ENCODE measurements around the gene CFAP52.
"Not testable (repeated sequence)": the region's sequence is repeated elsewhere in the genome, so short reads cannot be mapped to it uniquely, and the experiment has no call there.

The CFAP52 gene

DNA sequence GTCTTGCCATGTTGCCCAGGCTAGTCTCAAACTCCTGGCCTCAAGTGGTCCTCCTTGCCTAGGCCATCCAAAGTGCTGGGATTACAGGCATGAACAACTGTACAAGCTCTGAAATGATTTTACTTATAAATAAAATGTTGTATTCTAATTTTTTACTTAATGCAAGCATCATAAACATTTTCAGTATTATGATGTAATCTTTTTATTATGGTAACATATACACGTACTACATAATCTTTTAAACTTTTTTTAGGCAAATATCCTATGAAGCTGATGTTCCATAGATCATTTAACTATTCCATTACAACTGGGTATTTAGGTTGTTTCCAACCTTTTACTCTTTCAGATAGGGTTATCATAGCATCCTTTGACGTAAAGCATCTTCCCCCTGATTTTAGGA is 35.1 kb downstream of the CFAP52 start:
- Histone ChIP-seq H3K36me3 (ENCODE audit: control insufficient read depth in 2 of 2, insufficient read depth in 2 of 2, low read length in 2 of 2) (no peaks in the 10 kb centered on the region), H3K9ac (ENCODE audit: low read length in 2 of 2) (no peak overlapping the region), H3K9me3 (ENCODE audit: control insufficient read depth in 2 of 2, low read length in 2 of 2) (no peaks in the 10 kb centered on the region), H3K4me1 (ENCODE audit: control insufficient read depth, insufficient read depth, low read length) (no peaks in the 10 kb centered on the region), H3K4me3 (ENCODE audit: low read length in 2 of 2) (no peak overlapping the region), H3K27ac (ENCODE audit: low read length) (no peak overlapping the region), H3K27me3 (ENCODE audit: control insufficient read depth in 1 of 2, insufficient read depth in 2 of 2, low read length in 2 of 2) (no peaks in the 10 kb centered on the region)

DNA sequence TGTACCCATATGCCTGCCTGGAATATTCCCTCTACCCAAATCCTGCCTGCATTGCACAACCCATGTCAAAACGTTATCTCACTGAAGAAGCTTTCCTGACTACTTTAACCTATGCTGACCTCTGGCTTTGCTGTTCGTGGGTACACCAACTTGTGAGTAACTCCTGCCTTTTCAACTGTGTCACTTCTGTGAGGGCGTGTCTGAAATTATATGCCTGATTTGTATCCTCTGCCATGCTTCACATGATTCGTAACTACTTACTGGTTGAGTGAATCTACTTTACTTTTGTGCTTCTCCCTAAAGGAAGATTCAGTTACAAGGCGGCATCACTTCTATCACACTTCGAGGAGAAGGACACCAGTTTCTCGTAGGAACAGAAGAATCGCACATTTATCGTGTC is 35.6 kb downstream of the CFAP52 start:
- H3K27ac ChIP-seq (ENCODE audit: low read length), result no peak overlapping the region
- no peaks in the 10 kb centered on the region for H3K36me3 ChIP-seq (ENCODE audit: control insufficient read depth in 2 of 2, insufficient read depth in 2 of 2, low read length in 2 of 2)
- H3K9me3 ChIP-seq (ENCODE audit: control insufficient read depth in 2 of 2, low read length in 2 of 2), result no peaks in the 10 kb centered on the region
- H3K27me3 ChIP-seq (ENCODE audit: control insufficient read depth in 1 of 2, insufficient read depth in 2 of 2, low read length in 2 of 2), result no peaks in the 10 kb centered on the region
- no peak overlapping the region for H3K9ac ChIP-seq (ENCODE audit: low read length in 2 of 2)
- H3K4me3 ChIP-seq (ENCODE audit: low read length in 2 of 2), result no peak overlapping the region
- H3K4me1 ChIP-seq (ENCODE audit: control insufficient read depth, insufficient read depth, low read length), result no peaks in the 10 kb centered on the region

DNA sequence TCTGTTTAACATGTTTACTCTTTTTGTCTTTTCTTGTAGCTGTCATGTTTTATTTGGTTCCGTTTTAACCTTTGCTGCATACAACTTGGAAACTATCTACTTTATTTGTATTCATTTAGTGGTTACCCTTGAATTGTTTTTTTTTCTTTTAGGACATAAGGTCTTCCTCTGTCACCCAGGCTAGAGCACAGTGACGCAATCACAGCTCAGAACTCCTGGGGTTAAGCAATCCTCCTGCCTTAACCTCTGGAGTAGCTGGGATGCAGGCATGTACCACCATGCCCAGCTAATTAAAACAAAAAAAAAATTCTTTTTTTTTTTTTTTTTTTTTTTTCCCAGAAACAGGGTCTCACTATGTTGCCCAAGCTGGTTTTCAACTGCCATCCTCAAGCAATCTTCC is 39.0 kb downstream of the CFAP52 start:
- Histone ChIP-seq H3K4me3 (ENCODE audit: low read length in 2 of 2) (no peak overlapping the region), H3K9ac (ENCODE audit: low read length in 2 of 2) (no peak overlapping the region), H3K9me3 (ENCODE audit: control insufficient read depth in 2 of 2, low read length in 2 of 2) (no peaks in the 10 kb centered on the region), H3K27me3 (ENCODE audit: control insufficient read depth in 1 of 2, insufficient read depth in 2 of 2, low read length in 2 of 2) (no peaks in the 10 kb centered on the region), H3K36me3 (ENCODE audit: control insufficient read depth in 2 of 2, insufficient read depth in 2 of 2, low read length in 2 of 2) (no peaks in the 10 kb centered on the region), H3K27ac (ENCODE audit: low read length) (no peak overlapping the region), H3K4me1 (ENCODE audit: control insufficient read depth, insufficient read depth, low read length) (no peaks in the 10 kb centered on the region)

DNA sequence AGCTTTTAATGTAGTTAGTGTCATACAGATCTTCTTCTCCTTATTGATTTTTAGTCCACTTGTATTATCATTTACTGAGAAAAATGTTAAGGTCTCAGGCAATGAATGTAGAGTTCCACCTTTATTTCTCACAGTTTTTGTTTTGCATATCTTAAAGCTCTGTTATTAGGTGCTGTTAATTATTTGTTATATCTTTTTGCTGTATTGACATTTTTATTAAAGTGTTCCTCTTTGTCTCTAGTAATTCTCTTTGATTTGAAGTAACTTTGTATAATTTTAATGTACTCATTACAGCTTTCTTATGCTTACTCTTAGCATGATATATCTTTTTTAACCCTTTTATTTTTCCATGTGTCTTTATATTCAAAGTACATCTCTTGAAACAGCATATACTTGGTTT is 46.5 kb downstream of the CFAP52 start:
- H3K4me3 ChIP-seq (ENCODE audit: low read length in 2 of 2), result no peak overlapping the region
- H3K36me3 ChIP-seq (ENCODE audit: control insufficient read depth in 2 of 2, insufficient read depth in 2 of 2, low read length in 2 of 2), result no peaks in the 10 kb centered on the region
- no peak overlapping the region for H3K9ac ChIP-seq (ENCODE audit: low read length in 2 of 2)
- H3K4me1 ChIP-seq (ENCODE audit: control insufficient read depth, insufficient read depth, low read length), result no peaks in the 10 kb centered on the region
- no peaks in the 10 kb centered on the region for H3K27me3 ChIP-seq (ENCODE audit: control insufficient read depth in 1 of 2, insufficient read depth in 2 of 2, low read length in 2 of 2)
- H3K27ac ChIP-seq (ENCODE audit: low read length), result no peak overlapping the region
- H3K9me3 ChIP-seq (ENCODE audit: control insufficient read depth in 2 of 2, low read length in 2 of 2), result peaks cover 5 to 6% of the 10 kb centered on the region in 2 donors

DNA sequence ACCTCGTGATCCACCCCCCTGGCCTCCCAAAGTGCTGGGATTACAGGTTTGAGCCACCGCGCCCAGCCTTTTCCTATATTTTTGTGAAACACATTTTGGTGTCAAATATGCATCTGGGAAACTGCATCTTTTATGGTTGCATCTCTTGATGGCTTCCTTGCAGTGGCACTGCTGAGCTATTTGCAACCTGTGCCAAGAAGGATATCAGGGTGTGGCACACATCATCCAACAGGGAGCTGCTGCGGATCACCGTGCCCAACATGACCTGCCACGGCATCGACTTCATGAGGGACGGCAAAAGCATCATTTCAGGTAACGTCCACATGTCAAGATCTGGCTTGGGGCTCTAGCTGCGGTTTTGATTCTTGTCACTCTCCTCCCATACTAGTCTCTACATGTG is 52.1 kb downstream of the CFAP52 start:
- H3K4me3 ChIP-seq (ENCODE audit: low read length in 2 of 2), result no peak overlapping the region
- H3K27me3 ChIP-seq (ENCODE audit: control insufficient read depth in 1 of 2, insufficient read depth in 2 of 2, low read length in 2 of 2), result no peaks in the 10 kb centered on the region
- no peak overlapping the region for H3K27ac ChIP-seq (ENCODE audit: low read length)
- no peaks in the 10 kb centered on the region for H3K36me3 ChIP-seq (ENCODE audit: control insufficient read depth in 2 of 2, insufficient read depth in 2 of 2, low read length in 2 of 2)
- H3K9ac ChIP-seq (ENCODE audit: low read length in 2 of 2), result no peak overlapping the region
- H3K4me1 ChIP-seq (ENCODE audit: control insufficient read depth, insufficient read depth, low read length), result no peaks in the 10 kb centered on the region
- peaks cover 0 to 2% of the 10 kb centered on the region in 2 donors for H3K9me3 ChIP-seq (ENCODE audit: control insufficient read depth in 2 of 2, low read length in 2 of 2)

DNA sequence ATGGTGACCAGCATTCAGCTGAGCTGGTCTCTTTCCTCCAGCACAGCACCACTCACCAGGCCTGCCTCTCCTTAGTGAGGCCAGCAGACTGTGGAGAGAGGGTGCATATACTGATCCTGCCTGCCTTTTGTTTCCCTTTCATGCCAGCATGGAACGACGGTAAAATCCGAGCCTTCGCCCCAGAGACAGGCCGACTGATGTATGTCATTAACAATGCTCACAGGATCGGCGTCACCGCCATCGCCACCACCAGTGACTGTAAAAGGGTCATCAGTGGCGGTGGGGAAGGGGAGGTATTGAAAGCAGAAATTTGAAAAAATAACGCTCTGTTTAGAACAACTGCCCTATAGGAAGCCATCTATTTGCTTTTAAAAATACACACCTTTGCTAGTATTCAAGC is 56.3 kb downstream of the CFAP52 start:
- H3K27ac ChIP-seq (ENCODE audit: low read length), result no peak overlapping the region
- no peaks in the 10 kb centered on the region for H3K36me3 ChIP-seq (ENCODE audit: control insufficient read depth in 2 of 2, insufficient read depth in 2 of 2, low read length in 2 of 2)
- H3K9ac ChIP-seq (ENCODE audit: low read length in 2 of 2), result no peak overlapping the region
- no peak overlapping the region for H3K4me3 ChIP-seq (ENCODE audit: low read length in 2 of 2)
- no peaks in the 10 kb centered on the region for H3K27me3 ChIP-seq (ENCODE audit: control insufficient read depth in 1 of 2, insufficient read depth in 2 of 2, low read length in 2 of 2)
- no peaks in the 10 kb centered on the region for H3K4me1 ChIP-seq (ENCODE audit: control insufficient read depth, insufficient read depth, low read length)
- no peaks in the 10 kb centered on the region for H3K9me3 ChIP-seq (ENCODE audit: control insufficient read depth in 2 of 2, low read length in 2 of 2)

DNA sequence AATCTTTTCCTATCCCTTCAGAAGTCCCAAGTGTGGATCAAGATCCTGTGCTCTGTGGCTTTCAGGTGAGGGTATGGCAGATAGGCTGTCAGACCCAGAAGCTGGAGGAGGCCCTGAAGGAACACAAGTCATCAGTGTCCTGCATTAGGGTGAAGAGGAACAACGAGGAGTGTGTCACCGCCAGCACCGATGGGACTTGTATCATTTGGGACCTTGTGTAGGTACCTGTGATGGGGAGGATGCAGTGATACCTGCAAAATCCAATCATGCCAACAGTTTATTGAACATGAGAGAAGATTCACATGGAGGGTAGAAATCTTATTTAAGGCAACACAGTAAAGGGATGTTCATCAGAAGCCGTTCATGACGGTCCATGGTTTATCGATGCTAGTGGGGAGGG is 58.9 kb downstream of the CFAP52 start:
- no peaks in the 10 kb centered on the region for H3K36me3 ChIP-seq (ENCODE audit: control insufficient read depth in 2 of 2, insufficient read depth in 2 of 2, low read length in 2 of 2)
- no peak overlapping the region for H3K4me3 ChIP-seq (ENCODE audit: low read length in 2 of 2)
- H3K27ac ChIP-seq (ENCODE audit: low read length), result no peak overlapping the region
- no peaks in the 10 kb centered on the region for H3K4me1 ChIP-seq (ENCODE audit: control insufficient read depth, insufficient read depth, low read length)
- no peak overlapping the region for H3K9ac ChIP-seq (ENCODE audit: low read length in 2 of 2)
- no peaks in the 10 kb centered on the region for H3K9me3 ChIP-seq (ENCODE audit: control insufficient read depth in 2 of 2, low read length in 2 of 2)
- peaks cover 0 to 4% of the 10 kb centered on the region in 2 donors for H3K27me3 ChIP-seq (ENCODE audit: control insufficient read depth in 1 of 2, insufficient read depth in 2 of 2, low read length in 2 of 2)

DNA sequence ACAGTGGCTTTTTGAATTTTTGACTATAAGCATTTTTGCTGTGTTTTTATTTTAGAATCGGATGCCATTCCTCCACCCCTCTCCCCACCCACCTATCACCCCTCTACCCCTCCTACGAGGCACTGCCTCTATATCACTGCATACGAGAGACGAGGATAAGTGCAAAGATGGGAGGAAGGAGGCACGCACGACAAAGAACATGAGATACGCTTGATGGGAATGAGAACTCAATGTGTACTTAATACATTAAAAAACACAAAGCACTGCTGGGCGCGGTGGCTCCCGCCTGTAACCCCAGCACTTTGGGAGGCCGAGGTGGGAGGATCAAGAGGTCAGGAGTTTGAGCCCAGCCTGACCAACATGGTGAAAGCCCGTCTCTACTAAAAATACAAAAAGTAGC is 60.1 kb downstream of the CFAP52 start:
- Histone ChIP-seq H3K4me1 (ENCODE audit: control insufficient read depth, insufficient read depth, low read length) (no peaks in the 10 kb centered on the region), H3K9me3 (ENCODE audit: control insufficient read depth in 2 of 2, low read length in 2 of 2) (no peaks in the 10 kb centered on the region), H3K9ac (ENCODE audit: low read length in 2 of 2) (no peak overlapping the region), H3K27ac (ENCODE audit: low read length) (no peak overlapping the region), H3K4me3 (ENCODE audit: low read length in 2 of 2) (no peak overlapping the region), H3K27me3 (ENCODE audit: control insufficient read depth in 1 of 2, insufficient read depth in 2 of 2, low read length in 2 of 2) (peaks cover 2 to 4% of the 10 kb centered on the region in 2 donors), H3K36me3 (ENCODE audit: control insufficient read depth in 2 of 2, insufficient read depth in 2 of 2, low read length in 2 of 2) (no peaks in the 10 kb centered on the region)

DNA sequence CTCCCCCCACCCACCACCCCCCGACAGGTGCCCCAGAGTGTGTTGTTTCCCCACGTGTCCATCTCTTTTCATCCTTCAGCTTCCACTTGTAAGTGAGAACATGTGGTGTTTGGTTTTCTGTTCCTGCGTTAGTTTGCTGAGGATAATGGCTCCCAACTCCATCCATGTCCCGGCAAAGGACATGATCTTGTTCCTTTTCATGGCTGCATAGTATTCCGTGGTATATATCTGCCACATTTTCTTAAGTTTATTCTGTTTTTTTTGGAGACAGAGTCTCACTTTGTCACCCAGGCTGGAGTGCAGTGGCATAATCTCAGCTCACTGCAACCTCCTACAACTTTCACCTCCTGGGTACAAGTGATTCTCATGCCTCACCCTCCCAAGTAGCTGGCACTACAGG is 63.9 kb downstream of the CFAP52 start:
- not testable (repeated sequence) for H3K4me3 ChIP-seq (ENCODE audit: low read length in 2 of 2); H3K9me3 ChIP-seq (ENCODE audit: control insufficient read depth in 2 of 2, low read length in 2 of 2); H3K36me3 ChIP-seq (ENCODE audit: control insufficient read depth in 2 of 2, insufficient read depth in 2 of 2, low read length in 2 of 2); H3K27ac ChIP-seq (ENCODE audit: low read length); H3K9ac ChIP-seq (ENCODE audit: low read length in 2 of 2); H3K27me3 ChIP-seq (ENCODE audit: control insufficient read depth in 1 of 2, insufficient read depth in 2 of 2, low read length in 2 of 2); H3K4me1 ChIP-seq (ENCODE audit: control insufficient read depth, insufficient read depth, low read length)

DNA sequence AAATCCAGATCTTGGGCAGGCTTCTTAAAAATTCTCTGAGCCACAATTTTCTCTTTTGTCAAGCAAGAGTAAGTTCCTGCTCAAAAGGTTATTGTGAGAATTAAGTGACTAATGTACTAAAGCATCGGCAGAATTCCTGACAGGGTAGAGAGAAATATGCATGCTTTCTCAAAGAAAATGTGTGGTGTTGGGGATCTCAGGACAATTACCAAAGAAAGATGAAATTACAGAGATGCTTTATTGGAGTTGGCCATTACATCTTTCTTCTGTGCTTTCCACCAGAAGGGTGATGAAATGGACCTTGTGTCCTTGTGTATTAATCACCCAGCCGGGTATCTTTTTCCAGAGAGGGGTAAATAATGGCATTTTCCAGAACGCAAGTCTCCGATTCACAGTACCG is 67.2 kb downstream of the CFAP52 start:
- peaks cover 17% of the 10 kb centered on the region for H3K4me1 ChIP-seq (ENCODE audit: control insufficient read depth, insufficient read depth, low read length)
- no peaks in the 10 kb centered on the region for H3K9me3 ChIP-seq (ENCODE audit: control insufficient read depth in 2 of 2, low read length in 2 of 2)
- no peak overlapping the region for H3K27ac ChIP-seq (ENCODE audit: low read length)
- no peaks in the 10 kb centered on the region for H3K36me3 ChIP-seq (ENCODE audit: control insufficient read depth in 2 of 2, insufficient read depth in 2 of 2, low read length in 2 of 2)
- H3K27me3 ChIP-seq (ENCODE audit: control insufficient read depth in 1 of 2, insufficient read depth in 2 of 2, low read length in 2 of 2), result peaks cover 26 to 27% of the 10 kb centered on the region in 2 donors
- no peak overlapping the region for H3K4me3 ChIP-seq (ENCODE audit: low read length in 2 of 2)
- H3K9ac ChIP-seq (ENCODE audit: low read length in 2 of 2), result no peak overlapping the region

DNA sequence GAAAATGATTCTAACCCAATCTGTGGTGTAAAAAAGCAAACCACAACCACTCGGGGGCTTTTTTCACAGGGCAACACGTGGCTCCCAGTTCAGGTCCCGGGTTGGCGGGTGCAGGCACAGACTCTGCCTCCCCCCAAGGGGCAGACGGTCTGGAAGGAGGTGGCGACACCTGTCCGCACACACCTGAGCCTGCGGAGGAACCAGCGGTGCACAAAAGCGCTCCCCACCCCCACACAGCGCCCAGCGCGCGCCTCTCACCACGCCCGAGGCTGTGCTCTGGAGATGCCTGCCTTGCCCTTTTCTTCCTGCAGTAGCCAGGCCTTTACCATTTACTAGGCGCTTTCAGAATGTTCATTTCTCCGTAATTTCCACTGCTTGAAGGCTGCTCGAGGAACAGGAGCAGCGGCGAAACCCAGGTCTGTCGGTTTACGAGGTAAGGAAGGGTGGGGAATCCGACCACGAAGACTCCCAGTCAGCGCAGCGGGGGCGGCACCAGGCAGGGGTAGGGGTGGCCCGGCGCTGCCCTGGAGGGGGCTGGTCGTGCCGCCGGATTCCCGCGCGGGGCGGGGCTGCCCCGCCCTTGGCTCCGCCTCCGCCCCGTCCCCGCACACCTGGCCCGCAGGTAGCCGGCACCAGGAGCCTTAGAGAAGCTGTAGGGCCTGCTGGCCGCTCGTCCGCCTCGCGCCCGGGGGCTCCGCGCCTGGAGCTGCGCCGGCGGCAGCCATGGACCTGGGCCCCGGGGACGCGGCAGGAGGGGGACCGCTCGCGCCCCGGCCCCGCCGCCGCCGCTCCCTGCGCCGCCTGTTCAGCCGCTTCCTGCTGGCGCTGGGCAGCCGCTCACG is 68.7 kb downstream of the CFAP52 start, which contains the start of gene USP43:
TSS of gene USP43 (plus strand) at position 608 of the 842 bp plus-strand sequence. CDS start at position 724, 116 bp downstream.
- Histone ChIP-seq H3K4me3 (ENCODE audit: low read length in 2 of 2) (peak within 1 kb of the TSS; percentile 55 to 67), H3K4me1 (ENCODE audit: control insufficient read depth, insufficient read depth, low read length) (peaks cover 17% of the 10 kb centered on the region), H3K9me3 (ENCODE audit: control insufficient read depth in 2 of 2, low read length in 2 of 2) (no peaks in the 10 kb centered on the region), H3K36me3 (ENCODE audit: control insufficient read depth in 2 of 2, insufficient read depth in 2 of 2, low read length in 2 of 2) (no peaks in the 10 kb centered on the region), H3K9ac (ENCODE audit: low read length in 2 of 2) (no peak within 1 kb of the TSS), H3K27ac (ENCODE audit: low read length) (no peak within 1 kb of the TSS), H3K27me3 (ENCODE audit: control insufficient read depth in 1 of 2, insufficient read depth in 2 of 2, low read length in 2 of 2) (peaks cover 26% of the 10 kb centered on the region in 2 donors)
